IPS DF 4.7 (cell line): Measurements from ENCODE around the gene ACSL3.
A peak's percentile ranks its signal among the peaks of the same experiment; 100 is the strongest.

Experiments
- DNase-seq: peaks from one replicate; pipeline ENCODE4 v3.0.0-alpha.2; 2013; ENCODE audit warnings: low spot score; ENCODE audit errors: extremely low read depth

The ACSL3 gene

DNA sequence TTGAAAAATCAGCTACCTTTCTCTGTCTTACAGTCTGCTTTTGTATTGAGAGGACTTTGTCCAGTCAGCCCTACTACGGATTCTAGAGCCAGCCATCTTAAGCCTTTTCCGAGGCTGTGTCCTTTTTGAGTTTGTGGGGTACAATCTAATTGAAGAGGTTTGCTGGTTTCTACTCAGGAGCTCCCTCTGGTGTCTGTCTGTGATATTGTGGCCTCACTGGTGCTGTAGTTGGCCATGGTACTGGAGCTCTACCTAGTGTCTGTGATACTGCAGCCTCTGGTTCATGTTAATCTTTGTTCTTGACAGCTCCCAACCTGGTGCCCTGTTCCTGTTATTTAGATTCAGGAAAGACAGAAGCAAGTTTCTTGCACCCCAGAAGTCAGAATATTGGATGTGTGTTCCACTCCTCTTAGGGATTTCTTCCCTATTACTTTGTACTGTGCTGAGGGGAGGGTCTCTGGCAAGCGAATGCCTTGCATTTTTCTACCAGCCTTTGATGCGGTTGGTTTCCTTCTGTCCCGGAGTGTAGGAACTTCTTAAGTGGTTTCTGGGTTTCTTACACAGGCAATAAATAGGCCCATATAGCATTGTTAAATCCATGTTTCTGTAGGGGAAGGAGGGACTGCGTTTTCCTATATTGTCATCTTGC lies 78.5 kb downstream of the ACSL3 start:
- peak; percentile 90 for DNase-seq

- DNase-seq = no peak
These were observed 79.1 kb downstream of the ACSL3 start for GRCh38 chr2:222939979-222940378.

DNA sequence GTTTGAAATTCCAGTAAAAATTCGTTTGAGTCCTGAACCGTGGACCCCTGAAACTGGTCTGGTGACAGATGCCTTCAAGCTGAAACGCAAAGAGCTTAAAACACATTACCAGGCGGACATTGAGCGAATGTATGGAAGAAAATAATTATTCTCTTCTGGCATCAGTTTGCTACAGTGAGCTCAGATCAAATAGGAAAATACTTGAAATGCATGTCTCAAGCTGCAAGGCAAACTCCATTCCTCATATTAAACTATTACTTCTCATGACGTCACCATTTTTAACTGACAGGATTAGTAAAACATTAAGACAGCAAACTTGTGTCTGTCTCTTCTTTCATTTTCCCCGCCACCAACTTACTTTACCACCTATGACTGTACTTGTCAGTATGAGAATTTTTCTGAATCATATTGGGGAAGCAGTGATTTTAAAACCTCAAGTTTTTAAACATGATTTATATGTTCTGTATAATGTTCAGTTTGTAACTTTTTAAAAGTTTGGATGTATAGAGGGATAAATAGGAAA lies 80.7 kb downstream of the ACSL3 start:
- no peak for DNase-seq

- DNase-seq = no peak
These were observed 81.7 kb downstream of the ACSL3 start for GRCh38 chr2:222942561-222942960.

- no peak for DNase-seq
These were observed 82.1 kb downstream of the ACSL3 start for GRCh38 chr2:222942977-222943376.

DNA sequence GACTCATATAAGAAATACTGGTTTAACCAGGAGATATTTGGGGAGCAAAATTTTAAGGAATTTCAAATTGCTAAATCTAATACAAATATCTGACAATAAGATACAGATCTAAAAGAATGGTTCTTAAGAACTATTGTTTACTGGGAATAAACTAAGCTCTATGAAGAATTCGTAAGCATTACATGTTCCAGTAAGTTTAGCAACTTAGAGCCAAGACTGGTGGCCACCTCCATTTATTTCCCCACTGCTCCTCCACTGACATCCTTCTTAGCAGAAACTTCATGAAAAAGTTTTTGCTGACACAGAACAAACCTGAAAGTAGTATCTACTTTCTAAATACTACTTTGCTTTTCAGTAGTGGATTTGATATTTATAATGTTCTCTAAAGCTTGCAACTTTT lies 83.0 kb downstream of the ACSL3 start:
- no peak for DNase-seq

- no peak for DNase-seq
These were observed 83.7 kb downstream of the ACSL3 start for GRCh38 chr2:222944552-222944951.

DNA sequence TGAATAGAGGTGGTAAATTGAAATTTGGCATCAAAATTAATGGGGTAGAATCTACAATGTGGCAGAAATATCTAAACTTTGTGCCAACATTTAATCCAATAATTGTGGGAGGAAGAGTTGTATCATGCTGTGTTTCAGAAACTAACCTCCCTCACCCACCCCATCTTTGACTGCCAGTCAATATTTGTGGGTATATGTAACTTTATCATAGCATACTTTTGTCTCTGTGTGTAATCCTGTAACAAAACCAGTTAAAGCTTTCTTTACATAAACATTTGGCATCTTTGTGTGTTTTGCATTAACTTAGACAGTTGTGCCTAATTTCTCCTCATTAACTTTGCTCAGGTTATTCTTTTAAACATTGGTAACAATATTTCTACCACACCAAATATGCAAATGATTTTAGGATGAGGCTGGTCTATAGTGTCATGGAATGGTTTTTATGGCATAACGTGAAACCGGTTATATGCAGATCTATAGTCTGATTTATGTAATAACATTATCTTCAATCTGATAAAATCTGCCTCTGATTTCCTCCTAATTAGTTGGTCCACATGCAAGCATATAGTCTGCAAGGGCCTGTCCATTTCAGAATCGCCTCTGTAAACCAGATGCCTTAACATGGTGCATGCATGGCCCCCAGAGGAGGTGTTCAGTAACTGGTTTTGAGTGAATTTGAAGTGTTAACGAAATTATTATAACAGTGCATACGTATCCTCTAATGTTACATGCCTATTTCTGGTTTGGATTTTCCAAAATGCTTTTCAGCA lies 84.3 kb downstream of the ACSL3 start:
- DNase-seq = no peak

- no peak for DNase-seq
These were observed 85.1 kb downstream of the ACSL3 start for GRCh38 chr2:222945887-222946286.

GRCh38 chr2:222946700-222947287 lies 86.0 kb downstream of the ACSL3 start:
- no peak for DNase-seq

- no peak for DNase-seq
These were observed 88.2 kb downstream of the ACSL3 start for GRCh38 chr2:222949073-222949472.

DNA sequence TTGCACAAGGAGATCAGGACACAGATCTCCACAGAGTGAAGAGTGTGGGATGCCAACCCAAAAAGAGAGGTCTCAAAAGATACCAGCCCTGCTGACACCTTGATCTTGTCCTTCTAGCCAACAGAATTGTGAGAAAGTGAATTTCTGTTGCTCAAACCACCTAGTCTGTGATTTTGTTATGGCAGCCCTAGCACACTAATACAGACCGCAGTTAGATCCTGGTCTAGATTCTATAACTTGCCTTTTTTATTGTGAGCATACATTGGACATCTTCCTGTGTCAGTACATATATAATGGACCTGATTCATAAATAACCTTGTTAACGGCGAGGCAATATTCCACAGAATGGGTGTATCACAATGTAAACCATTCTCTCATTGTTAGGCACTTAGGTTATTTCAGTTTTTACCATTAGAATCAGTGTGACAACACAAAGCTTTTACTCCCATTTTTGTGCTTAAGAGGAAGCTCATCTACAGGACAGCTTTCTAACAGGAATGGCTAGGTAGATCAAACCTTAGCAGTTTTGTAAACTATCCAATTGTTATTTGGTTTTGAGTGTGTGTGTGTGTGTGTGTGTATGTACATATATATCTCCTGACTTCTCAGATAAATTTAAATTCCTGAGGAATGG lies 89.0 kb downstream of the ACSL3 start:
- no peak for DNase-seq

GRCh38 chr2:222950638-222951285 lies 89.9 kb downstream of the ACSL3 start:
- no peak for DNase-seq

- no peak for DNase-seq
These were observed 91.4 kb downstream of the ACSL3 start for GRCh38 chr2:222952204-222952603.

DNA sequence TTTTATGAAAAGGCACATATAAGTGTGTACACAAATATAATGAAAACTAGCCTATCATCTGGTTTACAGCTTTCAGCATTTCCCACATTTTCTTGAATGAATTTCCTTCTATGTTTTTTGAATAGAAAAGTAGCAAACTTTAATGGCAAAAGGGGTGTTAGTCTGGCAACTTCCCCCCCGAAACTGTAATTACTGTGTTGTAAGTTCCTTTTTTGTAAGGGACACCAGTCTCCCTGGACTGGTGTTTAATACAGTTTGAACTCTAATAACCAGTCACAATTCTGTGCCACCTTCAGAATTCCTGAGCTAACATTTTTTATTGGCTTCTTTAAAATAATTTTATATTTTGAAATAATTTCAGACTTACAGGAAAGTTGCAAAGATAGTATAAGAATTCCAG lies 94.2 kb downstream of the ACSL3 start:
- no peak for DNase-seq

DNA sequence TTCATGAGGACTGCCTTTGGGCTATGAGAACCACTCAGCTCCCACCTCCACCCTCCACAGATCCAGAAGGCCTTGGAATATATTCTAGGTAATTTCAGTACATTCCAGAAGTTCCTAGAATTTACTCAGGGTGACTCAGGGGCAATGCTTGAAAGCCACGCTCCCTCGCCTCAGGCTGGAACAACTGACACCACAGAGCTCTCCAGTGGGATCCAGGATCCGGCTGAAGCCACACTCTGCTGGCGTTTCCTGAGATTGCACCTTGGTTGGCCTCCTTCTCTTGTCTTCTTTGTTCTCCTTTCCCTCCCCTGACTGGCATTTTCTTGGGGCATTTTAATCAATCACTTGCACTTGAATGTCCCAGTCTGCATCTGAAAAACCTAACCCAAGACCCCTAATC lies 98.5 kb downstream of the ACSL3 start:
- DNase-seq = peak; percentile 62

DNA sequence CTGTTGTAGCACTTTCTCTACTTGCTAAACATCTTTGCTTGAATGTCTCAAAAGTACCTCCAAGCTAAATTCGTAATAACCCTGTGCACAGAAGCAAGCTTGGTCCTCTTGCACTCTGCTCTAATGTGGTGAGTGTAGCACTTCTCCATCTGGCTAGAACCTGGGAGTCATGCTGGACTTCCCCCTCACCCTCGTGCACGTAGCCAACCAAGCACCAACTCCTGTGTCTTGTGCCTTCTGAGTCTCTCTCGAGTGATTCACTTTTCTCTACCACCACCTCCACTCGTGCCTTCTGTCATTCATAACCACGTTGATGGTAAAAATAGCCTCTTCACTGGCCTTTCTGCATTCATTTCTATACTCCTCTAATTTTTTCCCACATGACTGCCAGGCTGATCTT lies 99.3 kb downstream of the ACSL3 start:
- DNase-seq = no peak

DNA sequence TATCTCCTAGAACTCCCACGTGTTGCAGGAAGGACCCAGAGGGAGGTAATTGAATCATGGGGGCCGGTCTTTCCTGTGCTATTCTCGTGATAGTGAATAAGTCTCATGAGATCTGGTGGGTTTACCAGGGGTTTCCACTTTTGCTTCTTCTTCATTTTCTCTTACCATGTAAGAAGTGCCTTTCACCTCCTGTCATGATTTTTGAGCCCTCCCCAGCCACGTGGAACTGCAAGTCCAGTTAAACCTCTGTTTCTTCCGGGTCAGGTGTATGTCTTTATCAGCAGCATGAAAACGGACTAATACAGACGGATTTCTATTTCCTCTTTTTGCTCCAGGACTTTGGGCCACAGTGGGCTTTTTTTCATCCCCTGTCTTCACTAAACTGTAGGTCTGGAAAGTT lies 102.8 kb downstream of the ACSL3 start:
- no peak for DNase-seq

GRCh38 chr2:222964376-222965031 lies 103.7 kb downstream of the ACSL3 start:
- no peak for DNase-seq

GRCh38 chr2:222965555-222965954 lies 104.7 kb downstream of the ACSL3 start:
- DNase-seq = no peak

DNA sequence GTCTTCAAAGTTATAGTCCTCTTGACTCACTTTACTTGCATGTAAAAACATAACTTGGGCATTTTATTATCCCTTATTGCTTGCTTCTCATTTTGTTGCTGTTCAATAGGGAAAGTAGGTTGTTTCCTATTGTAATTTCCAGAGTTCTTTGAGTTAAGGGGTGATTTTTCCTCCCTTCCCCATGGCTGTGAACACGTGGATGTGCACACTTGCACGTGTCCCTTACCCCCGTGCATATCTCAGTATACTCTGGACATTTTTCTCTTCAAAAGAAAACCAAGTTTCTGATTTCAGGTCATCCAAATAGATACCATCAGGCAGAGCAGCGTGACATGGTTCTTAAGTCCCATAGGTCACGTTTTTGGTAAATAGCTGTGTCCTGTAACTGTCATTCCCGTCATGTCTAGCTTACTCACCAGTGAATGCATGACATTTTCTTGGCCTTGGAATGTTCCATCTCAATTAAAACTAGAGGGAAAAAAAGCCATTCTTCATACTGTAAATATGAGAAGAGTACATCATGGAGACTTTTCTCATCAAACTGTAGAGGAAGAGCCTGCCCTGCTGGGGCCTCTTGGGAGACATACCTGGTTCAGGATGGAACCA lies 107.8 kb downstream of the ACSL3 start:
- DNase-seq = no peak
